Inflammatory macrophage (primary cell): Measurements from ENCODE around the gene ADAM12.

Experiments
- DNase-seq, 2 donors: peaks; one replicate each; pipeline ENCODE4 v3.0.0-alpha.2; 2020 to 2022
- total RNA-seq, 18 experiments: gene quantifications; one replicate each; lab custom pipeline; 2026; ENCODE audit warnings: mixed read lengths in 6 of 18, inconsistent platforms in 2 of 18; lab: John Stamatoyannopoulos, UW

The ADAM12 gene, protein sequence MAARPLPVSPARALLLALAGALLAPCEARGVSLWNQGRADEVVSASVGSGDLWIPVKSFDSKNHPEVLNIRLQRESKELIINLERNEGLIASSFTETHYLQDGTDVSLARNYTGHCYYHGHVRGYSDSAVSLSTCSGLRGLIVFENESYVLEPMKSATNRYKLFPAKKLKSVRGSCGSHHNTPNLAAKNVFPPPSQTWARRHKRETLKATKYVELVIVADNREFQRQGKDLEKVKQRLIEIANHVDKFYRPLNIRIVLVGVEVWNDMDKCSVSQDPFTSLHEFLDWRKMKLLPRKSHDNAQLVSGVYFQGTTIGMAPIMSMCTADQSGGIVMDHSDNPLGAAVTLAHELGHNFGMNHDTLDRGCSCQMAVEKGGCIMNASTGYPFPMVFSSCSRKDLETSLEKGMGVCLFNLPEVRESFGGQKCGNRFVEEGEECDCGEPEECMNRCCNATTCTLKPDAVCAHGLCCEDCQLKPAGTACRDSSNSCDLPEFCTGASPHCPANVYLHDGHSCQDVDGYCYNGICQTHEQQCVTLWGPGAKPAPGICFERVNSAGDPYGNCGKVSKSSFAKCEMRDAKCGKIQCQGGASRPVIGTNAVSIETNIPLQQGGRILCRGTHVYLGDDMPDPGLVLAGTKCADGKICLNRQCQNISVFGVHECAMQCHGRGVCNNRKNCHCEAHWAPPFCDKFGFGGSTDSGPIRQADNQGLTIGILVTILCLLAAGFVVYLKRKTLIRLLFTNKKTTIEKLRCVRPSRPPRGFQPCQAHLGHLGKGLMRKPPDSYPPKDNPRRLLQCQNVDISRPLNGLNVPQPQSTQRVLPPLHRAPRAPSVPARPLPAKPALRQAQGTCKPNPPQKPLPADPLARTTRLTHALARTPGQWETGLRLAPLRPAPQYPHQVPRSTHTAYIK
- total RNA-seq, result 1.5 to 18.0 (median 6.4) reads per million in 18 experiments

DNA sequence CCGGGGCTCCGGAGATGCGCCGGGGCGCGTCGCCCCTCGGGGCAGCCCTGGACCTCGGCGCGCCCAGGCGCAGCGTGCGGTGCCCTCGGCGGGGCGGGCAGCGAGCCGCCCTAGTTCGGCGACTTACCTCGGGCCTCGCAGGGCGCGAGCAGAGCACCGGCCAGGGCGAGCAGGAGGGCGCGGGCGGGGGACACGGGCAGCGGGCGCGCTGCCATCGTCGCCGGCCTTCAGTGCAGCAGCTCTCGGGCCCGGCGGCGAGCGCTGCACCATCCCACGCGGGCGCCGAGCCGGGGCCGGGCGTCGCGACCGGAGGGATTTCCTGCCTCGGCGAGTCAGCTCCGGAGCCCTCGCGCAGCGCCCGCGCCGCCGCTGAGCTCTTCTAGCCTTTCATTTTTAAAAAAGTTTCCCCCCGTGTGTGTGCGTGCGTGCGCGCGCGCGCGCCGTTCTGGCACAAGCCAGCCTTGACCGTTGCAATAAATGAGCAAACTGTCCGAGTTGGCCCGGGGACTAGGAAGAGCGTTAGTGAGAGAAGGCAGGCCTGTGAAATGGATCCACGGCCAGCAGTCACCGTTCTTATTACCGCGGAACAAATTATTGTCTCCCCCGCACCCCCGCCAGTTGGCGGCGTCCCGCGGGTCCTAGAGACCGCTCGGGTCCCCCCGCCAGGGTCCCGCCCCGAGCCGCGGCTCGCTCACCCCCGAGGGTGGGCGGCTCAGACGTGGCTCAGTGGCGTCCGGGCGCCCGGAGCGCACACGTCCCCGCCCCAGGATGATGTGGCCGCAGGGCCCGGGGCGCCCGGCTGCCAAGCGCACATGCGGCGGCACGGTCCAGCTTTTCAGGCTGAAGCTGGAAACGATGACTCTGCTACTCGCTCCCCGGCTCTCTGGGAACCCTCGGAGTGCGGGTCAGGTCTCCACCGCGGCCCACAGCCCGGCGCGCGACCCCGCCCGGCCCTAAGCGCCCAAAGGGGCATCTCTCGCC, at the start of gene ADAM12:
TSS of gene ADAM12 (minus strand) at position 547 of the 981 bp plus-strand sequence. CDS start at position 215, 332 bp downstream.
- peak in 1 of 2 donors; percentile 2 for DNase-seq

DNA sequence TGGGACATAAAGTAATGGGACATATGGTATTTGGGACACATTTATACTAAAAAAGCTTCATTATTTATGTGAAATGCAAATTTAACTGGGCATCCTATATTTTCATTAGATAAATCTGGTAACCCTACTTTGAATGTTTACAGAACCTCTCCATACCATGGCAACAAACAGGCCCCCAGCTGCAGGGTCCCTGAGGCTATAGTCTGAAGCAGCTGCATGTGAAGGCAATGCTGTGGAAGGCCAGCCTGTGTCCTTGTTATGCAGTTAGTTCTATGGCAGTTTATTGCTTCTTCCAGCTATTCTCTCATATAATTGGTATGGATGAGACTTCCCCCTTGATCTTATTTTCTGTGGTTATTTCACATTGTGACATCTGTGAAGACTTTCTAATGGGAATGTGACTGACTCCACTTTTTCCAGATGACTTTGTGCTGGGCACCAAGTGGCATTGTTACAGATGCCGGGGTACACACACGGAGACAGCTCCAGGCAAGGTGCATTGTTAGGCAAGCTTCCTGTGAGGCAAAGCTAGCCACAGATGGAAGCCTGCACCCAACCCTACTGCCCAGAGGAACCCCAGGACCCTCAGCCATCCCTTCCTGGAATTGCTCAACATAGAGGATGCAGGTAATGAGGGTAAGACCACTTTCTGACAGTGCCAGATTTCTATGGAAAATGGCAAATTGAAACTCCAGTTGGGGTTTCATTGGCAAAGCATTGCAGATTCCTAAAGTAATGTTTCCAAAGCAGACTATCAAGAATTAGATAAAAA, 49.5 kb upstream of the ADAM12 start:
- DNase-seq, result no peak

GRCh38 chr10:126434235-126434634, 46.0 kb upstream of the ADAM12 start:
- no peak for DNase-seq

DNA sequence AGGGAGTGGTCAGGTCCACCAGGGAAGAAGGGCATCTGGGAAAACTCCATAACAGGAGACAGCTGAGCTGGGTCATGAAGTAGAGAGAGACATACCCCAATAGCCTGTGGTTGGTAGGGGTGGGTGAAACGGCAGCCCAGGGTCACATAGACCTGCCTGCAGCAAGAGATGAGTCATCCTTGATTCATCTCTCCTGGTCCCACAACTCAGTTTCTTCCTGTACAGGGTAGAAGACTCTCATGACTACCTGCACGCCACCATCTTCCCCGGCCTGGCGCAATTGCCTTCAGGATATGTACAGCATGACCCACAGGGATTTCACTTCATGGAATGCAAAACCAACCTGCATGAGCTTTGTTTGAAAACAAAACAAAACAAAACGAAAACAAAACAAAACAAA, 45.1 kb upstream of the ADAM12 start:
- no peak for DNase-seq

DNA sequence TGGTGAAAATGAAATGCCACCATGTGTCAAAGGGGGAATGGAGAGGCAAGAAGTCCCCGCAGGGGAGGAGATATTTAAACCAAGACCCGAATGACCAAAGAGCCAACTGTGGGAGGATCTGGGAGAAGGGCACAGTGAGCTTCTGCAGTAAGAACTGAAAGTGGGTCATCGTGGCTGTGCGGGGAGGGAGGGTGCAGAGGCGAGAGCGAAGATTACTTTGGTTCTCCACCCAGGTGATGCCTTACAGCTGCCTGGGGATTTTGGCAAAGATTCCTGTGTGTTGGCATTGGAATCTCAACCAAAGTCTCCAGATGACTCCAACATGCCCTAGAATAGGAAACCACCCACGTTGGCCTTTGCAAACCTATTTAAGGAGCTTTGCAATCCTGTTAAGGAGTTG, 44.2 kb upstream of the ADAM12 start:
- DNase-seq, result no peak

- DNase-seq, result no peak
These were observed 43.5 kb upstream of the ADAM12 start for GRCh38 chr10:126431816-126432215.

DNA sequence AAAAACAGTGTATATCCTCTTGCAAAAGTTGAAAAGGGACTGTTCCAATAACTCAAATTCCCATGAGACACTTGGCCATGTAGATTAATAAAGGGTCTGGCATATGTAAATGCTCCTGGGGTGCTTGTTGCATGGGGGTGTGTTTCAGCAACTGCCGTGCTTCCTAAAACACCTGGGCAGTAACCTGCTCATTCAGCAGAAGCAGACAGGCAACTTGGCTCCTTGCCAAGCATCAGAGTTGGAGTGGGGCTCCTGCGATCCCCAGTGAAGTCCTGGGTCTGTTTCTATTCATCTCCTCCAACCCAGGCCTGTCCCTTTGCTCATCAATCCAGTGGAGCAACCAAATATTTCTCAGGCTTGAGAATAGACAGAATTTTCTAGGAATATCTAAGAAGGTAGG, 42.2 kb upstream of the ADAM12 start:
- DNase-seq, result no peak

GRCh38 chr10:126429275-126429674, 41.0 kb upstream of the ADAM12 start:
- DNase-seq, result no peak

- DNase-seq, result no peak
These were observed 37.3 kb upstream of the ADAM12 start for GRCh38 chr10:126425489-126426065.

DNA sequence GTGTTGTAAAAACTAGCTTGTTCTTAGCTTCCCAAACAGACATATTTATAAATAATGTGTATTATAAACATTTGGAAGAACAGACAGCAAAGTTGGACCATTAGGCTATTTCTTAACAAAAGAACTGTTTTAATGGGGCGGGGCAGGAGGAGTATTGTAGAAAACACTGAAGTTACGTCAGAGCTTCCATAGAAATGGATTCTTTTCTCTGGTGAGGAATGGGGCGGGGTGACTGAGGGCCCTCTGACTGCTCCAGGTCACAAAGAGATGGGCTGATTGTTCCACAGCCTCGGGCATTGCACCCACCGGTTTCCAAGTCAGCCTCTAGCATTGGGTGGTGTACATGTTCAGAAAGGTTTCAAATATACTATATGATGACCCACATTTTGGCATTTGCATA, 36.8 kb upstream of the ADAM12 start:
- DNase-seq, result no peak

- no peak for DNase-seq
These were observed 35.6 kb upstream of the ADAM12 start for GRCh38 chr10:126423732-126424491.

DNA sequence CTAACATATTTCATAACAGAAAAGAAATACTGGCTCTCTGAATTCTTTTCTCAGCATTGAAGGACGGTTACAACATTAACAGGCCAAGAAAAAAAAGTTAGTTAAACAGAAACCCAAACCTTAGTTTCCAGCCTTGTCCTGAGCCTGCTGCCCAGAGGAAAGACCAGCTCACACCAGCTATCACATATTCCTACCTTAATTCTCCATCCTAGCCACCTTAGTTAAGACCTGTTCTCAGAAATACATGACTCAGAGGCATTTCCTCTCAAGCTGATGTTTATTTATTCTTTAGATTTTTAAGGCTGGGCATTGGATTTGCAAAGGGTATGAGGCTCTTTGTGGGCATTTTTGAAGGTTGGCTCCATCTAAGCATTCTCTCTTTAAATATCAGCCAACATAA, 34.3 kb upstream of the ADAM12 start:
- no peak for DNase-seq

- no peak for DNase-seq
These were observed 33.5 kb upstream of the ADAM12 start for GRCh38 chr10:126421756-126422256.

DNA sequence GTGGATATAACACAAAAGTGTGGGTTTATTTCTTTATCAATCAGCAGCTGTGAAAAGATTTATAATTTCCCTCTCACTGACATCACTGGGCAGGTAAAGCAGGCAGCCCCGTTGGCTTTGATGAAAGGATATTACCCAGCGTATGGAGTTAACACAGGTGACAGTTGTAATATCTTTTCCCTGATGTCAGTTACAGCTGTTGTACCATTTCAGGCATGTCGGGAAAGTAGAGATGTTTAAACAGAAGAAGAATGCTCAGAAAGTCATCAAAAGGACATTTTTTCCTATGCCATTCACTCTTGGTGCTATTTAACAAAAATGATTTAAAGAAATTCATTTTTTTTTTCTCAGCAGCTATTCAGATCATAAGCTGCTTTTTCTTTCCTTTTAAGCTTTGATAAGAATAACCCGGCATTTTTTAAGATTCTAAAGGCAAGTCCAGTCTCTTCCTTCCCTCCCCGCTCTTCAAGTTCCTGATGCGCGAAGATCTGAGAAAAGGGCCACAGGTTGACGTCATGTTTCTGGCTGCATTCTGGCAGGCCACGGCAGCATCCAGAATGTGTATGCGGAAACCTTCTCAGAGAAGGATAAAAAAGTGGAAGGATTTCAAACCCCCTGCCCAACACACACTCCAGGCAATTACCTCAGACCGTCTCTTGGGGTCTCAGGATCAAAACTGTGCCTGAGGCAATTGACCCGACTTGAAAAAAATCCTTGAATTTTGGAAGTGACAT, 32.5 kb upstream of the ADAM12 start:
- no peak for DNase-seq

DNA sequence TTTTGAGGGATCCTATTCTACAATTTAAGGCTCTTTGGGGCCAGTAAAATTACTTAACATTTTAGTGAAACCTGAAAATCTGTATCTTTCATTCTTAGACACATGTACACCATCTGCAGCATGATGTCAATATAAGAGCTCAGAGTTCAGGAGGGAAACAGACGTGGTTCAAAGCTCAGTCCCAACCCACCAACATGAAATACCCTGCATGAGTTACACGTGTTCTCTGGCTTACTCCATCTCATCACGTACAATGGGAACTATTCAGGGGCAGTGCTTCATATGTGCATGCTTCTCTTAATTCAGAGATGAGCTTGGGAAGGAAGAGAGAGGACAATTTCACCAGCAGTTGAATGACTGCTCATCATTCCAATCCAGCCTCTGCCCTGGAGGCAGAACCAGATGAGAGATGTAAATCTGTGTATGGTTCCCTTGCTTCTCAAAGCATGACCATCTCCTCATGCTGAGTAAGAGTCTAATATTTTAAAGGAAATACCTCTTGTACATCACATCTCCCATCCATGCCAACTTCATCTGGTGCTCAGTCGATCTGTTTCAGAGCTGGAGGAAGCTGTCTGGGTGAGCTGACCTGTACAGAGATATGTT, 29.0 kb upstream of the ADAM12 start:
- no peak for DNase-seq

DNA sequence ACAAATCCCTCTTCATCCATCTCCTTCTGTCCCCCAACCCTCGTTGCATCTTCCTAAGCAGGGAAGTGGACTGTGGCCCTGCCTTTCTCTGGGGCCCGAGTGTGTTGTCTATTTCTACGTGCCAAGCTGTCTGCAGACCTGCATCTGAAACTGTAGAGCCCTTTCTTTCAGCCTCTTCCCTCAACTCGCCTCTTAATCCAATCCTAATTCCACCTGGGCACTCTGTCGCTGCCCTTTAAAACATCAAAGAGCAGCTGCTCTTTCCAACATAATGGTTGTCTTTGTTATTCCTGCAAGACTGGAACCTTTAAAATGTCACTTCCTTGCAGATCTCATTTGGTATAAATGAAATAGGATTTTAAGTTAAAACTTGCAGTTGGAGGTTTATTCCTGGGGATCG, 21.5 kb upstream of the ADAM12 start:
- no peak for DNase-seq

GRCh38 chr10:126408953-126409641, 20.8 kb upstream of the ADAM12 start:
- DNase-seq, result no peak

DNA sequence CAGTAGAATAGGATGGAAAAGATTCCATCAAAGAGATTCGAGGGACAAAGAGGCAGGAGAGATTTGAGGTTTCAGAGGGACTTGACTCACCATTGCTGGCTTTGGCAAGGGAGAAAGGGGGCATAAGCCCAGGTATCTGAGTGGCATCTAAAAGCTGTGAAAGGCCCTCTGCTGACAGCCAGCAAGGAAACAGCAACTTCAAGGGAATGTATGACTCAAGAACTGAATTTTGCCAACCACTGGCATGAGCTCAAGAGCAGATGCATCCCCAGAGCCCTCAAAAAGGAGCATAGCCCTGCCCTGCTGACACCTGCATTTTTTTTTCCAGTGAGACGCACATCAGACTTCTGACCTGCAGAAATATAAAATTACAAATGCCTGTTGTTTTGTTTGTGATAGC, 19.6 kb upstream of the ADAM12 start:
- no peak for DNase-seq
